HG02840 (cell line): ENCODE data around the gene KLK13.

Experiments used
- ATAC-seq: cut with Tn5 transposase; IDR thresholded peaks from one replicate; pipeline ENCODE4 v1.9.1; 2021; ENCODE audit warnings: mild to moderate bottlenecking, moderate library complexity, moderate number of reproducible peaks; ENCODE audit not compliant: unreplicated experiment, low FRiP score

The KLK13 gene

GRCh38 chr19:51024924-51025323 lies 40.0 kb downstream of the KLK13 start:
- ATAC-seq, result no peak

- ATAC-seq, result no peak
Observed at GRCh38 chr19:51023946-51024345, 40.9 kb downstream of the KLK13 start.

GRCh38 chr19:51022526-51022925 lies 42.4 kb downstream of the KLK13 start:
- no peak for ATAC-seq

- ATAC-seq, result no peak
Observed at GRCh38 chr19:51020988-51021651, 43.8 kb downstream of the KLK13 start.

GRCh38 chr19:51019544-51019925 lies 45.4 kb downstream of the KLK13 start, which contains the start of gene KLK10:
Gene KLK10, minus strand, starts transcription at chr19:51019709. Its CDS starts 579 bp downstream, at chr19:51019130.
- ATAC-seq, result no peak

DNA sequence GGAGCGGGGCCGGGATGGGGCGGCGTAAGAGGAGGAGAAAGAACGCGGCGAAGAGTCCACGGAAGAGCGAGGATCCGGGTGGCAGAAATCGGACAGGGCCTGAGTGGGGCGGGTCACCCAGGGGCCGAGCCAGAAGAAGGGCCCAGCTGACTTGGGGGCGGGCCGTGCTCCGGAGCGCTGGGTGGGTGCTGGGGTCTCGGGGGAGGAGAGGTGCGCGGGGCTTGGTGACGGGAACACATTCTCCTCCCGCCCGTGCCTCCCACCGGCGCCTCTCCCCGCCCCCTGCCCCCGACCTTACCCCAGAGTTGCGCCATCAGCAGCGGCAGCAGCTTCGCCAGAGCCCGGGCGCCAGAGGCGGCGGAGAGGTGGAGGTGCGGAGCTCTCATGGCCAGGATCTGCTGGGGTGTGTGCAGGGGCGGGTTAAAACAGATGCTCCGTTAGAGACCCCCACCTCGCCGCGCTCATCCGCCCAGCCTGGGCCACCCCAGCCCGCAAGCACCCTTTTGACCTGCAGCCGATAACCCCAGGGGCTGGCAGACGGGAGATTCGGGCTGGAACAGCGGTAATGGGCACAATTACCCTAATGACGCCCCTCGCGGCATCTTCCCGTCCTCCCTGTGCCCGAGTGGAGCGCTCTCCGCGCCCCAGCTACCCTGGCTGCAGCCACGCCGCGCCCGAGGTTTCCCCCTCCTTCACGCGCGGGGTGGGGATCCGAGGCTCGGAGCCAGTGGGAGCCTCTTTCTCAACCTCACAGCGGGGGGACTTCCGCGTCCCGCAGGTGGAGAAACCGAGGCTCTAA lies 45.9 kb downstream of the KLK13 start:
- ATAC-seq, result no peak

- ATAC-seq, result no peak
Observed at GRCh38 chr19:51016798-51017683, 47.9 kb downstream of the KLK13 start.

GRCh38 chr19:51015691-51016267 lies 49.1 kb downstream of the KLK13 start:
- no peak for ATAC-seq

DNA sequence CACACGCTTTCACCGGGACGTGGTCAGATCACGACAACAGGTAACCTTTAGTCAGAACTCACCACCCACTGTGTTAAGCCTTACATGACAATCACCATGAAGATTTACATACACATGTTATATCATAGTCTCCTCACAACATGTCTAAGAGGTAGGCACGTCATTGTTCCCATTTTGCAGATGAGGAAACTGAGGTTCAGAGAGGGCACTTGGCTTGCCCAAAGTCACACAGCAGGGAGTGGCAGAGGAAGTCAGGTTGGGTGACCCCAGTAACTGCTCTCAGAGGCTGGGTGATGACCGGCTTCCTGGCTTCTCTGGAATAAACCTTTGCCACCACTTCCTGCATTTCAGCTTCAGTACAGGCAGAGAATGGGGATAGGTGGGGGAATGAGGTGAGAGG lies 50.6 kb downstream of the KLK13 start:
- no peak for ATAC-seq

DNA sequence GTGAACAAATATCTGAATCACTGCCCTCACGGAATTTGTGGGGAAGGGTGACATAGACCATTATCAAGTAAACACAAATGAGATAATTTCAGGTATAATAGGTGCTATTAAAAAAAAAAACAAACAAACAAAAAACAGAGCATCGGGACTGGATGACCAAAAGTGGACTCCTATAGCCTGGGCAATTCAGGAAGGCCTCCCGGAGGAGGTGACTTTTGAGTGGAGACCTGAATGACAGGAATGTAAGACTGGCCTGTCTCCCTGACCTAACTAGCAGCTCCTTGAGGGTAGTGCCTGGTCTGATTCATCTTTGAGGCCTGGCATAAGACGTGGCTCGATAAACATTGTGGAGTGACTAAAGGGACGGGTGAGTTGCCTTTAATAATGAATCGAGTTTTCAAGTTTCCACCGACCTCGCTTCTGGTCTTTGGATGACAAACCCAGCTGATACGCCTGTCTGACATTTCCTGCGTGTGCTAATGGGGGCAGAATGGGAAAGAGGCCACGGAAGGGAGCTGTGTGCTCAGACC lies 52.2 kb downstream of the KLK13 start:
- ATAC-seq, result no peak

GRCh38 chr19:51010066-51010795 lies 54.7 kb downstream of the KLK13 start:
- no peak for ATAC-seq

- ATAC-seq, result no peak
Observed at GRCh38 chr19:51009061-51009891, 55.6 kb downstream of the KLK13 start.

DNA sequence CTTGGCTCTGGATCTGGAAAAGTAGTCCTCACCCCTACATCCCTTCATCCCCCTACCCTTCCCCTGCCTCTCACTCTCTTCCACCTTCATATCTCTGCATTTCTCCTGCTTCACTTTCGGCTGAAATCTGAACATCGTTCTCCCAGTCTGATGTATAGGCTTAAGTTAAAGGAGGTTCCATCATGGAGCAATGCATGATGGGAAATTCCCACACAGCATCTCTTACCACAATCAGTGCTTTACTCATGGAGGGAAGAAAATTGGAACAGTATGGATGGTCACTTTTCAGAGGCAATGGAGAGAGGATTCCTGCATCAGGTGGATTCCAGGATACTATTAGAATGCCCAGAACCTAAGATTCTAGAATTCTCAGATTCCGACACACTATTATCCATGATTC lies 57.4 kb downstream of the KLK13 start:
- no peak for ATAC-seq

DNA sequence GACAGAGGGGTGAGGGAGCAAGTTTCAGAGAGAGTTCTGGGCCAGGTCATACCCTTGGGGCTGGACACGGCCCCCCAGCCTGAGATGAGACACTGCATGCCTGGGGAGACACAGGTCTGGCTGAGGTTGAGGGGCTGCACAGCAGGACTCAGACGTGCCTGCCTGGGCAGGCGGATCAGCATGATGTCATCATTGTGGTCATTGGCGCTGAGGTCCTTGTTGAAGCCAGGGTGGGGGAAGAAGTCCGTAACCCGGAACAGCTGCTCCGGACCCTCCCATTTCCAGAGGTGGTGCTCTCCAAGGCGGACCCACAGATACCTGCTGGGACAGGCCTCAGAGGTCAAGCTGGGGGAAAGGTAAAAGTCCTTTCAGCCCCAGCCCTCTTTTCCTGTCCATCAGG lies 58.5 kb downstream of the KLK13 start:
- ATAC-seq, result no peak
